T-helper 9 cell (primary cell): Measurements from ENCODE around the gene ZNF516.

ENCODE experiments used
- DNase-seq: peaks from one replicate; pipeline ENCODE4 v3.0.0-alpha.2; 2020

The ZNF516 gene

DNA sequence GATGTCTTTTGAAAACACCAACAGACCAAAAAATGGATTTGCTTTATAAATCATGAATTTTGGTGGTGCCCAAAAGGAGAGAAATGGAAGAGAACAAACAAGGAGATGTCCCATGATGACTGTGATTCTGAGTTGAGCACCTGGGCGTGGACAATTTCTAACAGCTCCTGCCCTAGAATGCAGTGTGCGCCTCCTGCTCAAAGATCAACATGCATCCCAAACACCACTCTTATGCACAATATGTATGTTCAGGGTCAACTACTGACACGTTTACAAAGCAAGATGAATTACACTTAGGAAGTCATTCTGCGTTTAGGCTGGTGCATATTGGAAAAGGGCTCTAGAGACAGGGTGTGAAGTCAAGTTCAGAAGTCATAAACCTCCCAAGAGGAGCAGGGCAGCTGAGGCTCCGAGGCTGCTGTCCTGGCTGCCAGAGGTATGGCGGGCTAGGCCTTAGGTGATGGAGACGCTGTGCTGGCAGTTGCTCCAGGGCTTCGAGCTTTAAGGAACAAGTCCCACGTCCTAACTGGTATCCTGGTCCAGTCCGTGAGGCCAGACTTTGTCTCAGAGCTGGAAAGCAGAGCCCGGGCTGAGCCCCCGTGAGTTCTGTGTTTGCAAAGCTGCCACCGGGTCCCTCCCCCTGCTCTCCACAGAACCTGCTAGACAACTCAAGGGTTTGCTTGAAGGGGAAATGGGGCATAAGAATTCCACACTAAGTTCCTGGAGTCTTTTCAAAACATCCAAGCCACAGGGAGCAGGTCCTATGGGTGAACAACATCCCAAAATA is 74.0 kb downstream of the ZNF516 start:
- no peak for DNase-seq

DNA sequence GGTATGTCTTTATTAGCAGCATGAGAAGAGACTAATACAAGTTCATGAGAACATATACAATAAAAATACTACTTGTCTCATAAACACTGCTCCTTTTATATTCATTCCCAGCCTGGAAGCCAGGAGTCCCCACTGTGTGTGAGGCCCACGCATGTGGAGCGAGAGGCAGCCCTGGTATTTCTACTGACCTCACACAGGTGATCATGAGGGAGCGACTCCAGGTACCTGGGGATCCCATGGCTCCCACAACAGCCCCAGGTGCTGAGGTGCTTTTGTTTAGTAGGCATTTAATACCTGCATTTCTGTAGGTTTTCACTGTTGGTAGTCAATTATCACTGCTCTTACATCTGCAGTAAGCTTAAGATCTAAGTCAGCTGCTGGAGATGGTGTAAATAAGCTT is 75.2 kb downstream of the ZNF516 start:
- no peak for DNase-seq

- no peak for DNase-seq
Observed at GRCh38 chr18:76416911-76417310, 78.1 kb downstream of the ZNF516 start.

- no peak for DNase-seq
Observed at GRCh38 chr18:76414936-76415621, 80.0 kb downstream of the ZNF516 start.

- DNase-seq, result no peak
Observed at GRCh38 chr18:76412818-76413565, 82.0 kb downstream of the ZNF516 start.

GRCh38 chr18:76412010-76412817 is 82.8 kb downstream of the ZNF516 start:
- no peak for DNase-seq

DNA sequence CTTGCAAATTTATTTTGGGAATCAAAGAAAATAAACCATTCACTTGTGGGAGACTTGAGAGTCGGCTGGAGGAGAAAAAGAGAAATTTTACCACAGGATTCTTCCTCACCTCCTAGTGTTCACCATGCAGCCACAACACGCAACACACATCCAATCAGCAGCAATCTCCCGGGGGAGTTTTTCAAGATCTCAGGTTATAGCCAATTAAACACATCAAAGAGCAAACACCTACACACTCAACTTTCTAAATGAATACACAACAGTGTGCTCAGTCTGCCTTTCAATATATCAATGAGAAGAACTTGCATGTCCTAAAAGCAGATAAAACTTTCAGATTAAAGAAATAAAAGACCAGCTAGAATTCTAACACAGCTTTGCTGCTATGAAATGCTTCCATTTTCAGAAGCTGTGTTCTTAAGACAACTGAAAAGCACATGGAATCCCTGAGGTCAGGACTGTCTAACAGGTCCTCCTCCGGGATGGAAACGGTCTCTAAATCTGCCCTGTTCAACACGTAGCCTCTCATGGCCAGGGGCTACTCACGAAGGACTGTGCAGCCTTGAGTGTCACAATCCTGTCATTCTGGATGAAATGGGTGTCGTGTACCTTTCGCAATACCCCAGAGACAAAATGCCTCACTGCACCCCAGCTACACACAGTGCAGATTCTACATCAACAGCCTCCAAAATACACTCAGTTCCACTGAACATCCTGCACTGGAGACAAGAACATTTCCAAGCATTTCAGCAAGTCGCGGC is 84.2 kb downstream of the ZNF516 start:
- no peak for DNase-seq

GRCh38 chr18:76410033-76410432 is 85.0 kb downstream of the ZNF516 start:
- DNase-seq, result no peak

DNA sequence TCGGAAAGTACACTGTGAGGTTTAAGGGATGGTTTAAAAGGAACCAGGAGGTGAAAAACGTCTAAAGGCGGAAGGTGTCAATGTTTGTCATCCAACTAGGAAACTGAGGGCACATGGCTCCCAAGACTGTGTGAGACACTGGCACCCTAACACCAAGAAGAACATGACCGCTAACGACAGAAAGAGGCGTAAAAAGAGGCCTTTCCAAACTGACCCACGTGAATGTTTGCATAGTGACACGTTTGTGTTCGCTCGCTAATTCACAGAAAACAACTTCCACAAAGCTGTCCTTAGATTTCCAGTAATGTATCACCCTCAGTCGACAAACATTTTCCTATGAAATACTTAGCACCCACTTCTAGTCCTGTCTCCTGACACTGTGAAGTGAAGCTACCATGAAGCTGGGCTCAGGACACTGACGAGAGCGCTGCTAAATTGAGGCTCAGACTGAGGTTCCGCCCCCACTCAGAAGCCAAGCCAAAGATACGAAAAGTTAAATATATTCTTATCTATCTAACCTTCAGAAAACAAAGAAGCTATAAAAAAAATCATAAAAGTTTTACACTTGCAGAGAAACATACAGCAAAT is 86.5 kb downstream of the ZNF516 start:
- no peak for DNase-seq

DNA sequence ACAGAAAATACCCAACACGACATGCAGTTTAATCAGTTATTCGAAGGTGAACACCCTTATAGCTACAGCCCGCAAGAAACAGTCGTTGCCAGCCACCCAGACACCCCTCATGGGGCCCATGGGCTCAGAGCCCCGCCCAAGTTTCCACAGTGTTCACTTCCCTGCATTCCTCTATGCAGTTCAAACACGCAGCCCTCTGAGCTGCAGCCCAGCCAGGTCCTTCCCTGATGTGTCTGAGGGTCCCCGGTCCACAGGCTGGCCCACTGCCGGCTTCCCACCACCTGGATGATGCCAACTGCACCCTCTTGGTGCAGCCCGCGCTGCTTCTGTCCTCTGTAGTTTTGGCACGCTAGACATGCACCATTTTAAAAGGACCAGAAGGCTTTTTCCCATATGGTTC is 87.4 kb downstream of the ZNF516 start:
- no peak for DNase-seq

GRCh38 chr18:76406791-76407190 is 88.3 kb downstream of the ZNF516 start:
- no peak for DNase-seq

DNA sequence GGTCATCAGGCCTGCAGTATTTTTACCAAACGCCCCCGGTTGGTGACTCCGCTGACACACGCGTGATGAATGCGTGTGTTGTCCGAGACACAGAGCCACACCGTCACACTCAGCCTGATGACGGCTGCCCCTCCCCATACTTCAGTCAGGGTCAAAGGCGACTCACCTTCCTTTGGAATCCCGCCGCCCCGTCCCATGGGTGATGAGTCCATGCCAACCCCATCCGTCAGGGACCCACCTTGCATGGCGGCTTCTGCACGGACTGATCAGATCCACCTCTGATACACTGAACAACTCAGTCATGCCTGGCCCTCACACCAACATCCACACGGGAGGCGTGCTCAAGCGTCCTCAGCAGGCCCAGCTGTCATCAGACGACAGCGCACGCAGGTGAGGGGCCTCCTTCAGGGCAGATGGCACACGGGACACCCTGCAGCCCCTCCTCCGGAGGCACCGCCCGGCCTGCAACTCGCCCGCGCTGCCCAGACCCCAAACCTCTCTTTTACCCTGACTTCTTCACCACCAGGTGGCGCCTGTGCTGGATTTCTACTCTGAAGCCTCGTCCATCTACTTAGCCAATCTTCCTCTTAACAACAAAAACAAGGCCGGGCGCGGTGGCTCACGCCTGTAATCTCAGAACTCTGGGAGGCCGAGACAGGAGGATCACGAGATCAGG is 89.2 kb downstream of the ZNF516 start:
- DNase-seq, result peak; percentile 45

DNA sequence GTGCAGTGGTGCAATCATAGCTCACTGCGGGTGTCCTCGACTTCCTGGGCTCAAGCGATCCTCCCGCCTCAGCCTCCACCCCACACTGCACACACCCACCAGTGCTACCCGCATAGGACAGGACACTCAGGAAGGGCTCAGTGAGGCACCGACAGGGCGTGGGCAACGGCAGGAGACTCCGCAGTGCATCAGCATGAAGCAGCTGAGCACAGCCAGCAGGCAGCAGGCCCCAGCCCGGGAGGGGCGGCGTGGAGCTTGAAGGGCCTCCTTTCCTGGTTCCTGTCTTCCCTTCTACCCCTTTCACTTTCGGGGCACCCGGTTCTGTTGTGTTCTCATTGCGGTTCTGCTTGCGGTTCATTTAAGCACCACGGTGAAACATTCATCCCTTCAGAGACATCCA is 89.8 kb downstream of the ZNF516 start:
- DNase-seq, result no peak

DNA sequence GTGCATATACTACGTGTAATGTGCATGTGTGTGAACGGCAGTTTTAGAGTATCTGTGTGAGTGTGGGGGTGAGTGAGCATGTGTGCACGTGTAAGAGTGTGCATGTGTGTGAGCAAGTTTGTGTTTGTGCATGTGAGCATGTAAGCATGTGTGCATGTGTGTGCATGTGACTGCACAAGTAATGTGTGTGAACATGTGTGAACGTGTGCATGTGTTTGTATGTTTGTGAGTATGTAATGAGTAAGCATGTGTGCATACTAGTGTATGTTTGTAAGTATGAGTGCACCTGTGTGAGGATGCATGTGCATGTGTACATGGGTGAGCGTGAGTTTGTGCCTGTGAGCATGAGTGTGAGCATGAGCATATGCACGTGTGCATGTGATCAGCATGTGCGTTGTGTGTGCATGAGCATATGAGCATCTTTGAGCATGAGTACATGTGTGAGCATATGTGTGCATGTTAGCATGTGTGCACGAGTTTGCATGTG is 90.7 kb downstream of the ZNF516 start:
- DNase-seq, result no peak

- no peak for DNase-seq
Observed at GRCh38 chr18:76402026-76402990, 92.7 kb downstream of the ZNF516 start.

GRCh38 chr18:76401498-76401897 is 93.5 kb downstream of the ZNF516 start:
- DNase-seq, result no peak

GRCh38 chr18:76399613-76400391 is 95.2 kb downstream of the ZNF516 start:
- no peak for DNase-seq

DNA sequence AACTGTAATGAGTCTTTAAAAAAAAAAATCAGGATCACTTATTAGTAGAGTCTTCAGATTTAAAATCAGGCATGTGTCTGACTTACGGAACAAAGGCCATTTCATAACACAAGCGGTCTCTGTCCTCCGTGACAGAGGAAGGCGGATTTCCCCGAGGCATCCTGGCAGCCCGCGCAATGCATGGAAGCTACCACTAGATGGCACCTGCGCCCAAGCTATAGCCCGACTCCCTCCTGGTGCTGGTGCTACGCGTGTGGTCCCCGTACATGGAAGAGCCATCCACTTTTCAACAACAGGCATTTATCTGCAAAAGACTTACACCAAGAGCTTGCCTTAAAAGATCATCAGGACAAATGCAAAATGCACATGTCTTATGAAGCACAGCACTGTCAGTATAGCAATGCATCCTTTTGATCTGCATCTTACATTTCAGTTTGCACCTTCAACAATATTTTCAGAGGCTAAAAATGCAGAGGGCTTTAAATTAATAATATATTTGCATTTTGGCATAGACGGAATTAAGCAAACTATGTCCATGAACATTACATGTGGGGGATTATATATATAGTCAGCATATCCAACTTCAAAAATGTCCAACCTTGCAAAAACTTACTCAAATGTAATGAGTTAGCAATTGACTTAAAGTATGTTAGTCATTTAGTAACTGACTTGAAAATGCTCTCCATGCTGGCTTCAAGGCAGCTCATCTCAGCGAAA is 96.0 kb downstream of the ZNF516 start:
- peak; percentile 62 for DNase-seq
